Heart left ventricle (tissue), 13 donors: ENCODE measurements around the gene IL18BP.

Experiments
- CTCF ChIP-seq, 12 donors: fragments of 200-600 bp; sonication (generic) in 4 of 12; IDR thresholded peaks; one replicate each; pipeline versions ENCODE4 v1.5.0 to v1.8.0; 2018 to 2022; ENCODE audit warnings: antibody characterized with exemption in 12 of 12, mild to moderate bottlenecking in 5 of 12
- POLR2A ChIP-seq, 2 donors: fragments of 450-650 bp; IDR thresholded peaks; one replicate each; pipeline ENCODE4 v1.6.1; 2017; ENCODE audit warnings: antibody characterized with exemption in 2 of 2, mild to moderate bottlenecking in 2 of 2, moderate library complexity in 2 of 2
- donor health status: ischemic (EF 13 %, LVEDD 7.1; RV severe dilation, severe dysfunction).
- donor health status: DM: no; HTN: yes; CAD: no.
- donor health status: DM: no; HTN: no; CAD: no.
- donor health status: ischemic (EF 25% LVEDD 6.9; RV normal size, moderate dysfunction).
- donor health status: ischemic (EF 25% LVEDD 5.7; RV mildly dilated, moderate dysfunction).
- donor health status: ischemic (EF 35%, LVEDD 5.7; RV mildly dilated, moderate dysfunction).
- donor health status: nonischemic (EF 11% LVEDD 7.7; RV severe dilation, severe dysfunction).
- donor health status: DM: yes; HTN: yes; CAD: no.
- donor health status: PGD.
- donor health status: ischemic (EF 29% LVEDD 5.4; RV normal size, mild dysfunction).
- donor health status: nonischemic (EF 23%, LVEDD 6.1; RV moderate dilation, normal function).

GRCh38 chr11:72037554-72038311, 39.0 kb downstream of the IL18BP start:
- no peak for TF ChIP-seq CTCF (IDR thresholded peaks at IDR 0.05)
- TF ChIP-seq POLR2A (IDR thresholded peaks at IDR 0.05), result no peak
